Measurements from ENCODE around the gene GALNT15.

The GALNT15 gene

DNA sequence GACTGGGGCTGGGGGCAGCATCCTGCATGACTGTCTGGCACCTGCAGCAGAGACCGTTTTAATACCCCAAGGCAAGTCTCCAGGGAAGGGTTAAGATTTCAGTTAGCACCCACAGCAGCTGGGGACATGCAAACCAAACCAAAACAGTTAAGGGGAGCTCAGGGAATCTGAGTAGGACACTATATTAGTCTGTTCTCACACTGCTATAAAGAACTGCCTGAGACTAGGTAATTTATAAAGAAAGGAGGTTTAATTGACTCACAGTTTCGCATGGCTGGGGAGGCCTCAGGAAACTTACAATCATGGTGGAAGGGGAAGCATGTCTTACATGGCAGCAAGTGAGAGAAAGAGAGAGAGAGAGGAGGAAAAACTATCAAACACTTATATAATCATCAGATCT is 25.3 kb downstream of the GALNT15 start:
- Histone ChIP-seq H3K27me3 (ENCODE audit: control insufficient read depth, insufficient read depth, low read length) (no peaks in the 10 kb centered on the region), H3K36me3 (ENCODE audit: control insufficient read depth, insufficient read depth, low read length) (no peaks in the 10 kb centered on the region), H3K27ac (ENCODE audit: low read depth, low read length) (no peak overlapping the region), H3K4me3 (ENCODE audit: low read length) (no peak overlapping the region), H3K4me1 (ENCODE audit: control insufficient read depth, insufficient read depth, low read length) (no peaks in the 10 kb centered on the region), H3K9ac (ENCODE audit: low read length) (no peak overlapping the region)

DNA sequence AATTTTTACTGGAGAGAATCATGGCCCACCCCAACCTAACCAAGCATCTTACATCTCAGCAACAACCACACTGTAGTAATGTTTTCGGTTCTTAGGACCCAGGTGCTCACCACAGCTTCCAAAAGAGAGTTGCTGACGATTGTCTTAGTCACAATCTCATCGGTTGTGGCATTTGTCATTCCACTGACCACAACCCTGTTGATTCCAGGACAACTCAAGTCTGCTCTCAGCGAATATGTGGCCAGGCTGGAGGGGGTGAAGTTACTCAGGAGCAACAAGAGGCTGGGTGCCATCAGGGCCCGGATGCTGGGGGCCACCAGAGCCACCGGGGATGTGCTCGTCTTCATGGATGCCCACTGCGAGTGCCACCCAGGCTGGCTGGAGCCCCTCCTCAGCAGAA is 25.9 kb downstream of the GALNT15 start:
- no peak overlapping the region for H3K4me3 ChIP-seq (ENCODE audit: low read length)
- no peaks in the 10 kb centered on the region for H3K4me1 ChIP-seq (ENCODE audit: control insufficient read depth, insufficient read depth, low read length)
- H3K27ac ChIP-seq (ENCODE audit: low read depth, low read length) = no peak overlapping the region
- H3K9ac ChIP-seq (ENCODE audit: low read length) = no peak overlapping the region
- no peaks in the 10 kb centered on the region for H3K27me3 ChIP-seq (ENCODE audit: control insufficient read depth, insufficient read depth, low read length)
- no peaks in the 10 kb centered on the region for H3K36me3 ChIP-seq (ENCODE audit: control insufficient read depth, insufficient read depth, low read length)

DNA sequence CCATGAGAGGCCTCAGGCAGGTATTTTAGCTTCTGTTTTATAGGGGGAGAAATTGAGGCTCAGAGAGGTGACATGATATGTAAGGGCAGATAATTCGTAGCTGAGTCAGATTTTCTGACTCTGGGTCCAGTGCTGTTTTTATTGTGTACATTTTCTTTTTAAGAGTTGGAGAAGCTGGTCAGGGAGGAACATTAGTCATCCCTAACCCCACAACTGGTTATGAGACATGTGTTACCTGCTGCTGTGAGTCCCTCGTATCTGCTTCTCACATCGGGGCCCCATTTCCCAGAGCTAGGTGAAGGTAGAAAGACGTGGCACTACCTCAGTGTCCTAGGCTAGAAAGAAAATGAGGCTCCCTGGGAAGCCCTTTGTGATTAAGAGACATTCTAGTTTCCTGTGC is 28.6 kb downstream of the GALNT15 start:
- no peaks in the 10 kb centered on the region for H3K36me3 ChIP-seq (ENCODE audit: control insufficient read depth, insufficient read depth, low read length)
- H3K27me3 ChIP-seq (ENCODE audit: control insufficient read depth, insufficient read depth, low read length) = no peaks in the 10 kb centered on the region
- H3K4me1 ChIP-seq (ENCODE audit: control insufficient read depth, insufficient read depth, low read length) = no peaks in the 10 kb centered on the region

DNA sequence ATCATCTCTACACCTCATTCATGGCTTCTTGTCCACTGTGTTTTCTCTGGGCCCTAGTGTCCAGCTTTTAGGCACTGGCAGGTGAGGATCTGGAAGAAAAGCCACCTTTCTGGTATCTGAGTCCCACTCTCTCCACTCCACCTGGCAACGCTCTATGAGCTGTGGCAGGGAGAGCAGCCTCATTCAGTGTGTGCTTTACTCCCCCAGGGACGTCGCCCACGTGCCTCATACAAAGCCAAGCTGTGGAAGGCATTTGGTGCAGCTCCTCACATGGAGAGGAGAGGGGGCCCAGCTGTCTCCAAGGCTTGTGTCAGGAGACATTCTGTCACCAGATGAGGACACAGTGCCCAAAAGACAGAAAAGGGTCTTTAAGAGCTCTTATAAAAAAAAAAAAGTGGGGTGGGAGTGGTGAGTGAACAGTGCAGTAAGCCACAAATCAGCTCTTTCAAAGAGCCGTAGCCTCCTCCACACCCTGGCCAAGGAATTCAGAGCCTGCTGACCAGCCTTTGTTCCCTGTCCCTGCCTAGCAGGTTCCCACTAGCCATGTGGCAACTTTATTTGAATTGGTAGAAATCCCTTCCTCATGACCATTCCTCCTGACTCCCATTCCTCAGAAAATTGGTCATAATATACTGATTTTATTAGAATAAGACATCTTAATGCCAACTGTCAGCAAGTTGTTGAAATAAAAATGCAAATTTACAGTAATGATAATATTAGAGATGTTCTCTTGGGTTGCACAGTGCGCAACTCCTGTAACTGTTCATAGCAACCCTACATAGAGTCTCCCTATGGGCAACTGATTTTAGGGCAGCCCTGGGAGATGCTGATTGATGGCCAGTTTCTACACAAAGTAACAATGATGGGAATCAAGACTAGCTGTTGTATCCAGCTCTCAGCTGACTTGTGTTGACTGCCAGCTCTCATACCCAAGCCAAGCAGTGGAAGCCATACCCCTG is 29.5 kb downstream of the GALNT15 start:
- Histone ChIP-seq H3K4me1 (ENCODE audit: control insufficient read depth, insufficient read depth, low read length) (no peaks in the 10 kb centered on the region), H3K36me3 (ENCODE audit: control insufficient read depth, insufficient read depth, low read length) (no peaks in the 10 kb centered on the region)

More for the DNA sequence above, 28.6 kb downstream of the GALNT15 start:
- Histone ChIP-seq H3K27ac (ENCODE audit: low read depth, low read length) (no peak overlapping the region), H3K4me3 (ENCODE audit: low read length) (no peak overlapping the region), H3K9ac (ENCODE audit: low read length) (no peak overlapping the region)

DNA sequence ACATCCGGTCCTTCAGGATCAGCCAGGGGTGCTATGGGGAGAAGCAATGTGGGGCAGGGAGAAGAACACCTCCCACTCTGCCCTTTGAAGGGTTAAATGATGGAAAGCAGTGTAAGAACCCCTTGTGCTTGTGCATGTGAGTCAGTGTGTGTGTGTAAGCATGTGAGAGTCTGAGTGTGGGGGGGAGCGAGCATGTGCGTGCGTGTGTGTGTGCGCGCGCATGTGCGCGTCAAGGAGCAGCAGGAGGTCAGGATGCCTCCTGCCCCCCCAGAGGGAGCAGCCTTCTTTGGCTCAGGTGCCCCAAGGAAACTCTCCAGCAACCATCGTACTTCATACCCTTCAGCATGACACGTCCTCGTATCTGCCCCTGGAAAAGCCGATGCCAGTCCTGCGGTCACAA is 30.3 kb downstream of the GALNT15 start:
- H3K36me3 ChIP-seq (ENCODE audit: control insufficient read depth, insufficient read depth, low read length) = no peaks in the 10 kb centered on the region
- no peak overlapping the region for H3K27ac ChIP-seq (ENCODE audit: low read depth, low read length)

More for the DNA sequence above, 29.5 kb downstream of the GALNT15 start:
- Histone ChIP-seq H3K4me3 (ENCODE audit: low read length) (no peak overlapping the region), H3K27me3 (ENCODE audit: control insufficient read depth, insufficient read depth, low read length) (no peaks in the 10 kb centered on the region), H3K9ac (ENCODE audit: low read length) (no peak overlapping the region), H3K27ac (ENCODE audit: low read depth, low read length) (no peak overlapping the region)

DNA sequence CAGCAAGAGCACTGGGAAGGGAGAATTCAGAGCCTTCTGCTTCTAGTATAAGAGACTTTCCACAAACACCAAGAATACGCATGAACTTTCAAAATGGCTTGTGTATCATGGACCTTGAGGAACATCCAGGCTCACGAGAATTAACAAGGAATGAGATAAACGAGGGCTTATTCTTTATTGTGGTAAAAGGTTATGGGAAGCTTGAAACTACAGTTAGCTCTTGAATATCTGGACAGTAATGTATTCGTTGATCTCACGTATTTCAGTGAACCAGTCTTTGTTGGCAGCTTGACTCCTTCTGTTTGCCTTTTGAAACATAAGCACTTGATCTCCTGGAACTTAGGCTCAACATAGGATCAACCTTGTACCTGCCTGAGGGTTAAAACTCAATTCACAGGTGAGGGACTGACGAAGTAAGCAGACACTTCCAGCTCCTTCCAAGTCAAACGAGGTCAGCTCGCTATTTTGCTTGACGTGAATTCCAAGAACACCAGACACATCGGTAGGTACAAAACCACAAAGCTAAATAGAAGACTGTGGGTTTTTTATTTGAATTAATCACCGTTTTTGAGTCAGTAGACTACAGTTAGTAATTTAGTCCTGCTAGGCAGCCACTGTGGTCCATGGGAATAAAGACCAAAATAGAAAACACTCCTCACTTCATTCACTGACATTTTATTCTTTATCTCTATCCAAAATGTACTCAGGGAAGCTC is 30.8 kb downstream of the GALNT15 start:
- no peak overlapping the region for H3K9ac ChIP-seq (ENCODE audit: low read length)
- H3K27ac ChIP-seq (ENCODE audit: low read depth, low read length) = no peak overlapping the region
- H3K36me3 ChIP-seq (ENCODE audit: control insufficient read depth, insufficient read depth, low read length) = no peaks in the 10 kb centered on the region
- no peaks in the 10 kb centered on the region for H3K27me3 ChIP-seq (ENCODE audit: control insufficient read depth, insufficient read depth, low read length)
- H3K4me1 ChIP-seq (ENCODE audit: control insufficient read depth, insufficient read depth, low read length) = no peaks in the 10 kb centered on the region
- H3K4me3 ChIP-seq (ENCODE audit: low read length) = no peak overlapping the region

More for the DNA sequence above, 30.3 kb downstream of the GALNT15 start:
- no peaks in the 10 kb centered on the region for H3K4me1 ChIP-seq (ENCODE audit: control insufficient read depth, insufficient read depth, low read length)
- H3K4me3 ChIP-seq (ENCODE audit: low read length) = no peak overlapping the region
- H3K9ac ChIP-seq (ENCODE audit: low read length) = no peak overlapping the region
- no peaks in the 10 kb centered on the region for H3K27me3 ChIP-seq (ENCODE audit: control insufficient read depth, insufficient read depth, low read length)

DNA sequence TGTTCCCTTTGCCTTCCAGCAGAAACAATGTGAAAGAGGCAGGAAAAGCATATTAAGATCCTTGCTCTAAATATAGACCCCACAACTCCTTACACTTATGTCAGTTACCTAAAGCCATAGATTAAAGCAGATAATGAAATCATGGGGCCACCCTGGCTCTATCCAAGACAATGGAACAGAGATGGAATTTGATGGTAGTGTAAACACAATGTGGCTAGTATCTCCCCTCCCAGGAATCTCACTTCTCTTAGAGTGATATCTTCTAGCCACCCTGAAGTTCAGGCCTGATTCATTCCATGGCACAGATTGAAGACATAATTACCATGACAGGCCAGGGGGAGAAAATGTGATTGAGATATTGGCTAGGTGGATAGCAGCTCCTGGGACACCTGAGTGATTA is 32.6 kb downstream of the GALNT15 start:
- Histone ChIP-seq H3K9ac (ENCODE audit: low read length) (no peak overlapping the region), H3K4me1 (ENCODE audit: control insufficient read depth, insufficient read depth, low read length) (no peaks in the 10 kb centered on the region), H3K4me3 (ENCODE audit: low read length) (no peak overlapping the region), H3K36me3 (ENCODE audit: control insufficient read depth, insufficient read depth, low read length) (no peaks in the 10 kb centered on the region), H3K27me3 (ENCODE audit: control insufficient read depth, insufficient read depth, low read length) (no peaks in the 10 kb centered on the region), H3K27ac (ENCODE audit: low read depth, low read length) (no peak overlapping the region)

DNA sequence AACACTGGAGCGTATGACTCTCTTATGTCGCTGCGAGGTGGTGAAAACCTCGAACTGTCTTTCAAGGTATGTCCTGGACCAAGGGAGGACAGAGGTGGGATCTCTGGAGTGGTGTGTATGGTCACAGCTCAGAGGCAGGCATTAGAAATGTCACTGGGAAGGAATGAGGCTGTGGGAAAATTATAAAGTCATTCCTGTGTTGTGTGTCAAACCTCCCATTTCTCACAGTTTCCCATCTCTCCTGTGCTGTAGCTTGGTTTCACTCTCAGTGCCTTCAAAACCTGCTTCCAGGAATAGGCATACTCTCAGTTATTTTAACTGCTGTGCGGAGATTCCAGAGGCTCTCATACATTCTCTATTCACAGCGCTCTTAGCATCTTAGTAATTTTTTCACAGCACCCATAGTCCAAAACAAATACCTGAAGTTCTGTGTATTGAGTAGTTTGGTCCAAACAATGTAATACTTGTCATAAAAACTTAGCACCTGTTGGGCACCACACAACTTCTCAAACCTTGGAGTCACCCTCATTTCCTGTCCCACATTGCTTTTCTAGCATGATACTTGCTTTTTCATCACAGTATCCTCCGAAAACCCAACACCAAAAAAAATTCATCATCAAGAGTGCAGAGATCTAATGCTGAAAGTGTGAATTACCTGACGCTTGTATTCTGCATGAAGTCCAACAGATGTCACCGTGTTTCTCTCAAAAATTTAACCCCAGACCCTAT is 36.9 kb downstream of the GALNT15 start:
- no peak overlapping the region for H3K9ac ChIP-seq (ENCODE audit: low read length)
- H3K27ac ChIP-seq (ENCODE audit: low read depth, low read length) = no peak overlapping the region
- no peaks in the 10 kb centered on the region for H3K27me3 ChIP-seq (ENCODE audit: control insufficient read depth, insufficient read depth, low read length)
- H3K4me1 ChIP-seq (ENCODE audit: control insufficient read depth, insufficient read depth, low read length) = no peaks in the 10 kb centered on the region
- H3K4me3 ChIP-seq (ENCODE audit: low read length) = no peak overlapping the region
- H3K36me3 ChIP-seq (ENCODE audit: control insufficient read depth, insufficient read depth, low read length) = no peaks in the 10 kb centered on the region

DNA sequence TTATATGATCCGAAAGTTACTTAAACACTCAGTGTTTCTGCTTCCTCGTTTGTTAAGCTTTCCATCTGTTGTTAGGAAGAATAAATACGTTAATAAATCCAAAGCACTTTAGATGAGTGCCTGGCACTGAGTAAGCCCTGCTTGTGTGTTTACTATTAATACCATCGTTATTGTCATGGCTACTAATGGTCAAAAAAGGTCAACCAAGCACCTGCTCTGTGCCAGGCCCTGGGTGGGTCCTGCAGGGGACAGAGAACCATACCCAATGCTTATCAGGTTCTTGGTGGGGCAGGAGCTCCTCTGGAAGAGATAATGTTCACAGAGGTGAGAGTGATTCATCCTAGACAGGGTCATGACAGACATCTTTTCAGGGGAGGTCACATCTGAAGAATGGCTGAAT is 39.9 kb downstream of the GALNT15 start:
- Histone ChIP-seq H3K27ac (ENCODE audit: low read depth, low read length) (no peak overlapping the region), H3K4me3 (ENCODE audit: low read length) (no peak overlapping the region), H3K9ac (ENCODE audit: low read length) (no peak overlapping the region), H3K36me3 (ENCODE audit: control insufficient read depth, insufficient read depth, low read length) (no peaks in the 10 kb centered on the region), H3K4me1 (ENCODE audit: control insufficient read depth, insufficient read depth, low read length) (no peaks in the 10 kb centered on the region), H3K27me3 (ENCODE audit: control insufficient read depth, insufficient read depth, low read length) (no peaks in the 10 kb centered on the region)

DNA sequence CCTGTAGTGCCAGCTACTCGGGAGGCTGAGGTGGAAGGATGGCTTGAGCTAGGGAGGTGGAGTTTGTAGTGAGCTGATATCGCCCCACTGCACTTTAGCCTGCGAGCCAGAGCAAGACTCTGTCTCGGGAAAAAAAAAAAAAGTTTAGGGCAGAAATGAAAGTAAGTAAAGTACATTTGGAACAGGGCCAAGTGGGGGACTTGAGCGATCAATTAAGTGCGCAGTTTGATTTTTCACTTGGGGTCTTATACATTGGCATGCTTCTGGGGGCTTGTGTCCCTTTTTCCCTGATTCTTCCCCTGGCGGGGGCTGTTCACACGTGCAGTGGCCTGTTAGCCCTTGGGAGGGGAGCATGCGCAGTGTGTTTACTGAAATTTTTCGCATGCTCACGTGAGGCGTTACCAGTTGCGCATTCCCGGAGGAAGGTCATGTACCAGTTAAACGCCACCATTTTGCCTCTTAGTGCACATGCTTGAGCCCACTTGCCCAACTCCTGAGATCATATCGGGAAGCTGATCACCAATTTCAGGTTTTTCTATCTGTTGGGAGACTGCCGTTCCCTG is 42.0 kb downstream of the GALNT15 start:
- Histone ChIP-seq H3K4me3 (ENCODE audit: low read length) (no peak overlapping the region), H3K4me1 (ENCODE audit: control insufficient read depth, insufficient read depth, low read length) (no peaks in the 10 kb centered on the region), H3K27me3 (ENCODE audit: control insufficient read depth, insufficient read depth, low read length) (no peaks in the 10 kb centered on the region), H3K27ac (ENCODE audit: low read depth, low read length) (no peak overlapping the region), H3K36me3 (ENCODE audit: control insufficient read depth, insufficient read depth, low read length) (no peaks in the 10 kb centered on the region), H3K9ac (ENCODE audit: low read length) (no peak overlapping the region)

DNA sequence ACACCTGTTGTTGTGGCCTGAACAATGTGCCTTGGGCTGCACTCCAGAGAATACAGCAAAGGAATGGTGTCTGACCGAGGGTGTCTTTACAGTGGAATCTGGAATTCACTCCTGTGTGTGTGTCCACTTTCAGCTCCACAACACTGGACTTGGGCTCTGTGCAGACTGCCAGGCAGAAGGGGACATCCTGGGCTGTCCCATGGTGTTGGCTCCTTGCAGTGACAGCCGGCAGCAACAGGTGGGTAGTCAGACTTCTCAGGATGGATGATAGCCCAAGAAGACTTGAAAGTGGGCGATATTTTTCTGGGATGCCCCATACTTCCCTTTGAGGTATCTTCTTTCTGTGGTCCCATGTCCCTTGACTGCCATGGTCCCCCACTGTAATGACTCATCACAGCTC is 45.3 kb downstream of the GALNT15 start:
- Histone ChIP-seq H3K36me3 (ENCODE audit: control insufficient read depth, insufficient read depth, low read length) (no peaks in the 10 kb centered on the region), H3K4me1 (ENCODE audit: control insufficient read depth, insufficient read depth, low read length) (no peaks in the 10 kb centered on the region), H3K27ac (ENCODE audit: low read depth, low read length) (no peak overlapping the region), H3K9ac (ENCODE audit: low read length) (no peak overlapping the region), H3K27me3 (ENCODE audit: control insufficient read depth, insufficient read depth, low read length) (no peaks in the 10 kb centered on the region), H3K4me3 (ENCODE audit: low read length) (no peak overlapping the region)

DNA sequence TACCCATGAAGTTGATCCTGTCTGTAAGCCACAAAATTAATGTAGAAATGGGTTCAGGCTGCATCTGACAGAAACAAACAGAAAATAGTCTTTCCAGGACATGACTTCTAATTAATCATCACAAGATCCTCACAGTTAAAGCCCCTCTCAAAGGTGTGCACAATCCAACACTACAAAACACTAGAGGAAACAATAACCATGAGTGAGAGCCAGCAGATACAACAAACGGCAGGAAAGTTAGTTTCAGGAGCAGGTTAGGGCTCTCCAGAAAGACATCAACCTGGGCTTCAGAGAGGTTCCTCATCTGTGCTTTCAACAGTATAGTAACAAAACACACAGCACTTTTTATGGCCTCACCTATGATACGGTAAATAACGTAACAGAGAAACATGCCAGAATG is 47.5 kb downstream of the GALNT15 start:
- Histone ChIP-seq H3K4me3 (ENCODE audit: low read length) (no peak overlapping the region), H3K27ac (ENCODE audit: low read depth, low read length) (no peak overlapping the region), H3K36me3 (ENCODE audit: control insufficient read depth, insufficient read depth, low read length) (no peaks in the 10 kb centered on the region), H3K4me1 (ENCODE audit: control insufficient read depth, insufficient read depth, low read length) (no peaks in the 10 kb centered on the region), H3K9ac (ENCODE audit: low read length) (no peak overlapping the region), H3K27me3 (ENCODE audit: control insufficient read depth, insufficient read depth, low read length) (no peaks in the 10 kb centered on the region)
